CD4-positive, alpha-beta T cell (primary cell): ENCODE results near the gene DIPK1B. TPM values are rescaled to one million over a fixed set of nuclear protein-coding genes. Genes with fewer than 3 reads are reported as not detected.
A peak's percentile ranks its signal among the peaks of the same experiment; 100 is the strongest.

ENCODE experiments used
- ATAC-seq: fragments of 200-7000 bp; cut with Tn5 transposase; one replicate; pipeline ENCODE4 v1.10.0; 2022; ENCODE audit warnings: mild to moderate bottlenecking; ENCODE audit not compliant: poor library complexity
- CTCF ChIA-PET: fragments of 350-600 bp; sonication (Branson Sonifier 250); formaldehyde crosslinking; loops from one replicate; lab custom pipeline; 2021; ENCODE audit warnings: antibody characterized with exemption, inconsistent platforms; lab: Charles Lee
- POLR2A ChIA-PET: fragments of 350-600 bp; sonication (Branson Sonifier 250); formaldehyde crosslinking; loops from one replicate; lab custom pipeline; 2021; ENCODE audit warnings: antibody characterized with exemption, inconsistent platforms; lab: Charles Lee
- DNase-seq, 14 experiments: peaks; one replicate each; pipeline ENCODE4 v3.0.0-alpha.2; 2013 to 2020; ENCODE audit warnings: mixed read lengths in 2 of 14
- H3K27ac ChIP-seq, 2 donors: one replicate each; pipeline versions ENCODE4 v1.5.1 to v1.7.0; 2013; ENCODE audit warnings: low read length in 2 of 2, low read depth in 1 of 2, mild to moderate bottlenecking in 1 of 2
- H3K27me3 ChIP-seq, 2 experiments: 1 replicate in 1 of 2; 2 replicates in 1 of 2; pipeline versions ENCODE4 v1.6.1 to v1.7.0; 2013; ENCODE audit warnings: low read length in 2 of 2, control low read depth in 1 of 2, mild to moderate bottlenecking in 1 of 2, moderate library complexity in 1 of 2; ENCODE audit not compliant: insufficient read depth in 2 of 2, control insufficient read depth in 1 of 2
- H3K36me3 ChIP-seq: one replicate; pipeline ENCODE4 v1.6.1; 2013; ENCODE audit warnings: low read length, control low read depth; ENCODE audit not compliant: insufficient read depth
- H3K4me1 ChIP-seq: one replicate; pipeline ENCODE4 v1.6.1; 2013; ENCODE audit warnings: low read length, control low read depth; ENCODE audit not compliant: insufficient read depth
- H3K4me3 ChIP-seq: one replicate; pipeline ENCODE4 v1.5.1; 2013; ENCODE audit warnings: mild to moderate bottlenecking, low read length, moderate library complexity
- H3K9me3 ChIP-seq, 2 experiments: 1 replicate in 1 of 2; 2 replicates in 1 of 2; pipeline versions ENCODE4 v1.6.1 to v1.7.0; 2013; ENCODE audit warnings: low read length in 2 of 2, mild to moderate bottlenecking in 2 of 2, control low read depth in 1 of 2, moderate library complexity in 1 of 2; ENCODE audit not compliant: control insufficient read depth in 1 of 2, insufficient read depth in 1 of 2
- H3K27ac Mint-ChIP-seq: one replicate; pipeline ENCODE4 v1.8.0; 2020; ENCODE audit warnings: mixed read lengths
- H3K27me3 Mint-ChIP-seq: one replicate; pipeline ENCODE4 v1.8.0; 2021; ENCODE audit warnings: mixed read lengths
- H3K36me3 Mint-ChIP-seq: one replicate; pipeline ENCODE4 v1.8.0; 2021; ENCODE audit warnings: low read depth, mixed read lengths
- H3K4me1 Mint-ChIP-seq: one replicate; pipeline ENCODE4 v1.8.0; 2021; ENCODE audit warnings: low read depth, mixed read lengths
- H3K4me3 Mint-ChIP-seq: one replicate; pipeline ENCODE4 v1.8.0; 2020; ENCODE audit warnings: mild to moderate bottlenecking, mixed read lengths
- H3K9me3 Mint-ChIP-seq: one replicate; pipeline ENCODE4 v1.8.0; 2020; ENCODE audit warnings: mixed read lengths
- intact Hi-C, 2 experiments: fragments of 100-400 bp; cut with DNase I in 1 of 2; cut with micrococcal nuclease in 1 of 2; formaldehyde crosslinking; loops; one replicate each; pipeline versions ENCODE4 v1.15.1 to v1.9.0; 2023 to 2025; cut with DNase I, micrococcal nuclease
- total RNA-seq, 174 experiments: library from RNA in 2 of 174; stranded (reverse) in 2 of 174; gene quantifications; one replicate each; pipeline ENCODE4 v1.2.3 and lab custom pipeline; 2021 to 2026
- TF ChIP-seq, protein P1 (sequence below): fragments of 200-600 bp; IDR thresholded peaks from one replicate; pipeline ENCODE4 v1.8.0; 2022; ENCODE audit warnings: antibody characterized with exemption, mild to moderate bottlenecking

The DIPK1B gene
- total RNA-seq, 2 experiments from 2014 or later: 0.11 TPM; not detected in 1

DNA sequence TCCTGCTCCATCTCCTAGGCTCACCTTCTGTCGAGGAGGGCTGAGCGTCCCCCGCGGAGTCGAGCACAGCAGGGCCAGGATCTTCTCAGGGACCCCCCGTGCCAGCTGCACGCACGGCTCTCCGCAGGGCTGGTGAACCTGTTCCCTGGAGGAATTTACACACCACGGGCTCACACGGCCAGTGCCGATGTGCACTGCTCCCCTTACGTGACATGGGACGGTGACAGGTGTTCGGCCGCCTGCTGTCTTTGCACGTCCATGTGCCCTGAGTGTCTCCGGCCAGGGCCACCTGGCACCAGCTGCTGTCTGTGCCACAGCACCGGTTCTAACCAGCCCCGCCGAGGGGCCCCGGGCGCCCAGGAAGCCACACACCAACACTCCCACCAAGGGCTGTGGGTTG is 16.4 kb upstream of the DIPK1B start:
- intact Hi-C loops: no loop called here
- peaks cover 0 to 16% of the 10 kb centered on the region in 2 experiments for H3K9me3 ChIP-seq
- Mint-ChIP-seq H3K9me3 (no peaks in the 10 kb centered on the region), H3K27me3 (peaks cover 26% of the 10 kb centered on the region), H3K4me3 (no peak overlapping the region), H3K27ac (no peak overlapping the region), H3K36me3 (no peaks in the 10 kb centered on the region), H3K4me1 (peaks cover 3% of the 10 kb centered on the region)
- TF ChIP-seq, protein P1, sequence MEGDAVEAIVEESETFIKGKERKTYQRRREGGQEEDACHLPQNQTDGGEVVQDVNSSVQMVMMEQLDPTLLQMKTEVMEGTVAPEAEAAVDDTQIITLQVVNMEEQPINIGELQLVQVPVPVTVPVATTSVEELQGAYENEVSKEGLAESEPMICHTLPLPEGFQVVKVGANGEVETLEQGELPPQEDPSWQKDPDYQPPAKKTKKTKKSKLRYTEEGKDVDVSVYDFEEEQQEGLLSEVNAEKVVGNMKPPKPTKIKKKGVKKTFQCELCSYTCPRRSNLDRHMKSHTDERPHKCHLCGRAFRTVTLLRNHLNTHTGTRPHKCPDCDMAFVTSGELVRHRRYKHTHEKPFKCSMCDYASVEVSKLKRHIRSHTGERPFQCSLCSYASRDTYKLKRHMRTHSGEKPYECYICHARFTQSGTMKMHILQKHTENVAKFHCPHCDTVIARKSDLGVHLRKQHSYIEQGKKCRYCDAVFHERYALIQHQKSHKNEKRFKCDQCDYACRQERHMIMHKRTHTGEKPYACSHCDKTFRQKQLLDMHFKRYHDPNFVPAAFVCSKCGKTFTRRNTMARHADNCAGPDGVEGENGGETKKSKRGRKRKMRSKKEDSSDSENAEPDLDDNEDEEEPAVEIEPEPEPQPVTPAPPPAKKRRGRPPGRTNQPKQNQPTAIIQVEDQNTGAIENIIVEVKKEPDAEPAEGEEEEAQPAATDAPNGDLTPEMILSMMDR: no peak
- peaks cover 11 to 12% of the 10 kb centered on the region in 2 experiments for H3K27me3 ChIP-seq
- no peak overlapping the region for H3K27ac ChIP-seq
- H3K4me3 ChIP-seq: no peak overlapping the region
- ChIA-PET CTCF (no interaction called here), POLR2A (no interaction called here)
- DNase-seq (peak in 1 of 14 experiments; percentile 23), ATAC-seq (no peak)
- H3K36me3 ChIP-seq: no peaks in the 10 kb centered on the region
- peaks cover 12% of the 10 kb centered on the region for H3K4me1 ChIP-seq

DNA sequence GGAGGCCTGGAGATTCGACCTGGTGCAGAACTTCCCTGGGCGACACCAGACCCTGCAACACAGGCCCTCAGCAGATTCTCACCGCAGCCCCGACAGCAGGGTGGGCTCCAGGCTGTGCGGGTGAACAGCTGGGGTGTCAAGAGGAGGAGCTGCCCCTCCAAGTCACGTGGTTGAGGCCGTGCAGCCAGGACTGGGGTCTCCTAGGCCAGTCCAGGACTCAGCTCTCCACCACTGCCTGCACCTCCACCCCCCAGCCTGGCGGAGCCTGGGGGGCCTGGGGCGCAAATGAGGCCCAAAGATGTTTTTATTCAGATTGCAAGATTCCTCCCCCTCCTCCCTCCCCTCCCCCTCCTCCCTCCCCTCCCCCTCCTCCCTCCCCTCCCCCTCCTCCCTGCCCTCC is 15.9 kb upstream of the DIPK1B start:
- Mint-ChIP-seq H3K27ac (no peak overlapping the region), H3K9me3 (no peaks in the 10 kb centered on the region), H3K27me3 (peaks cover 31% of the 10 kb centered on the region), H3K36me3 (no peaks in the 10 kb centered on the region), H3K4me3 (no peak overlapping the region), H3K4me1 (peaks cover 8% of the 10 kb centered on the region)
- ChIA-PET CTCF (no interaction called here), POLR2A (no interaction called here)
- Histone ChIP-seq H3K27me3 (peaks cover 11 to 13% of the 10 kb centered on the region in 2 experiments), H3K4me1 (peaks cover 18% of the 10 kb centered on the region), H3K36me3 (no peaks in the 10 kb centered on the region), H3K27ac (no peak overlapping the region), H3K4me3 (no peak overlapping the region), H3K9me3 (peaks cover 0 to 16% of the 10 kb centered on the region in 2 experiments)
- TF ChIP-seq, protein P1: no peak
- ATAC-seq (no peak), DNase-seq (no peak)
- intact Hi-C loops: no loop called here

DNA sequence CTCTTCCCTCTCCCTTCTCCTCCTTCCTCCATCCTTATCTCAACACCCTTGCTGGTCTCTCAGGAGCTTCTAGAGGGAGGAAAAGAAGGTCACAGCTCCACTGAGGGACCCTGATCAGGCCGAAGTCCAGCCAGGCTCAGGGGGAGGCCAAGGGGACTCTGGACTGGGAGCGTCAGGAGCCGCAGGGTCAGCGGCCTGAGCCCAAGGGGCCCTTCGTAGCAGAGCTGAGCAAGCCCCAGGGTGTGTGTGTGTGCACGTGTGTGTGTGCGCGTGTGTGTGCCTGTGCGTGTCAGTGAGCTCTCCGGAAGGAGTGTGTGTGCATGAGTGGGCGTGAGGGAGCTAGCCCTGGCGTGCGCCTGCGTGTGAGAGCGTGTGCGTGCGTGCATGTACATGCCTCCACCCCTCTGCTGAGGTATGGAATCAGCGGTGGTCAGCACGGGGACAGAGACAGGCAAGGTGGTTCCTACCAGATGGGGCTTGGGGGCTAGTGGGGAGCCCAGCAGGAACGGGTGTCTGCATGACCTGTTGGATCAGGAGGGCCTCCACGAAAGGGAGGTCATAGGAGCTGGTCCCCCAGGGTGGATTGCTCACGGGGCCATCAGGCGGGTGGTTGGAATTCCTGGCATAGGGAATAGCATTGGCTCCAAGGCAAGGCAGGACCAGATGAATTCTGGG is 15.1 kb upstream of the DIPK1B start:
- Histone ChIP-seq H3K27me3 (peaks cover 11 to 15% of the 10 kb centered on the region in 2 experiments), H3K9me3 (peaks cover 0 to 16% of the 10 kb centered on the region in 2 experiments), H3K4me3 (no peak overlapping the region), H3K27ac (no peak overlapping the region), H3K36me3 (no peaks in the 10 kb centered on the region), H3K4me1 (peaks cover 20% of the 10 kb centered on the region)
- Mint-ChIP-seq H3K36me3 (no peaks in the 10 kb centered on the region), H3K4me1 (peaks cover 11% of the 10 kb centered on the region), H3K9me3 (no peaks in the 10 kb centered on the region), H3K4me3 (no peak overlapping the region), H3K27ac (no peak overlapping the region), H3K27me3 (peaks cover 35% of the 10 kb centered on the region)
- ATAC-seq (no peak), DNase-seq (no peak)
- intact Hi-C loops: no loop called here
- CTCF ChIA-PET: no interaction called here
- POLR2A ChIA-PET: no interaction called here
- TF ChIP-seq, protein P1: no peak
